Subcutaneous adipose tissue (tissue), 4 donors: Measurements from ENCODE around the gene CELSR1. TPM values are rescaled to one million over a fixed set of nuclear protein-coding genes. Genes with fewer than 3 reads are reported as not detected.

Experiments
- CTCF ChIP-seq: fragments of 450-650 bp; IDR thresholded peaks from one replicate; pipeline ENCODE4 v1.5.1; 2016; ENCODE audit warnings: low read depth, mild to moderate bottlenecking, control low read depth, antibody characterized with exemption, moderate library complexity
- total RNA-seq, 4 donors: library from RNA; depleted of rRNA; stranded (reverse); fragments of >200 nt; gene quantifications; one replicate each; pipeline ENCODE4 v1.1.0, GENCODE V29; 2016

The CELSR1 gene
- total RNA-seq, 4 donors from 2014 or later = 0.16 to 5.6 (median 1.5) TPM

DNA sequence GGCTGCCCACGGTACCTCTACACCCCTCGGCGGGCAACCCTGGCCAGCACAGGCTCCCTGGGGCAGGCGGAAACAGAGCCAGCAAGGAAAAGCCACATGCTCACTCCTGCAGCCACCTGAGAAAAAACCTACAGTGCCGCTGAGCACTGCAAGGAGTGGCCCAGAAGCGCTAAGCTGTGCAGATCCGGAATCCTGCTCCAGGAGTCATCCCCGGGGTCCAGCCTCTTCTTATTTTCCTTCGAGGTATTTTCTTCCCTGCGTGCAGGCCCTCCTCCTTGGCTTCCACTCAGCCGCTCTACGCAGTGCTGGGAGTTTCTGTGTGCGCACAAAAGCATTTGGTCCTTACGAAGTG, 120.9 kb downstream of the CELSR1 start:
- TF ChIP-seq CTCF = no peak

GRCh38 chr22:46415776-46416519, 121.5 kb downstream of the CELSR1 start:
- no peak for TF ChIP-seq CTCF

DNA sequence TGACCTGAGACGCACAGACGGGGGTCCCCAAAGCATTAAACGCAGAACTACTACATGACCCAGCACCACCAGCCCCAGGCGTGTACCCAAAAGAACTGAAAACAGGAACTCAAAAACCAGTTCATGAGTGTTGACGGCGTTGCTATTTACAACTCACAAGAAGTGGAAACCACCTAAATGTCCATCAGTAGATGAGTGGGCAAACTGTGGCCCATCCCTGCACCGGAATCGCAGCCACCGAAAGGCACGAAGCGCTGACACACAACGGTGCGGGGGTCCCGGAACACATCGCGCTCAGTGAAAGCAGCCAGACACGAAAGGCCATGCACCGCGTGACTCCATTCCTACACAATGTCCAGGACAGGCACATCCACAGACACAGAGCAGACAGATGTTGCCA, 122.7 kb downstream of the CELSR1 start:
- no peak for TF ChIP-seq CTCF

- TF ChIP-seq CTCF = no peak
Measured at GRCh38 chr22:46413725-46414379, 123.6 kb downstream of the CELSR1 start.

DNA sequence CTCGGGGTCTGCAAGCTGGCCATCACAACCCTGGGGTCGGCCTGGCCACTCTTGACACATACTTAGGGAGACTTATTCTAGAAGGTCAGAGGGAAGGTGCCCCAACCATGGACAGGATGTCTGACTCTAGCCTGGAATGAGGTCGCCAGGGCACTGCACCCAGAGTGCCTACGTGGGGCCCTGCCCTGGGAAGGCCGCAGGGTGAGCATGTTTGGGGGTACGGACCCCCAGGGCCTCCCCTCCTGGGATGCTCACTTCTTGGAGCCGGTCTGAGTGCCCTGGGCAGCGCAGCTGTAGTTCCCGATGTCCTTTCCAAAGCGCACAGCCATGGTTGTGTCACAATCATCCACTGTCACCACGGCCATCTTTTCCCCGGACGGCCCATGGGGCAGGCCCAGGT, 126.1 kb downstream of the CELSR1 start:
- TF ChIP-seq CTCF = no peak

DNA sequence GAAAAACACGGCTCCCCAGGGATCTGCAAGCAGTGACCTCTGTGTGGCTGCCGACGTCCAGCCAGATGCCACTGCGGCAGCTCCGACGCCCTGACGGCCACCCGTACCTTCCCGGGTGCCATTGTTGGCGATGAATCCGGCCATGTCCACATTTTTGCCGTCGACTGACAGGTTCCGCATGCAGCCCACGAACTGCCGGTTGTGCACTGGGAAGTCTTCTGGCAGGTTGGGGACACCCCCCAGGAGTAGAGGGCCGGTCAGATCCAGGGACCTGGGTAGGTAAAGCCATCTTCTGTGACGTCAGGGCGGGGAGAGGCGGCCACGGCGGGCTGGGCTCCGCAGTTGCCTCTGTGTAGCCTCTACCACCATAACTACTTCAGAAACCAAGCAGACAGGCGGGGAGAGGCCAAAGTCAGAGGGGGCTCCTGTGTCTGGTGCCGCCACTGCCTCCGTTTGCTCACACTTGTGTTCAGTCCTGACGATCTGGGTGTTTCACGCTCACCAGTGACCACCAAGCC, 127.1 kb downstream of the CELSR1 start:
- TF ChIP-seq CTCF = no peak

- no peak for TF ChIP-seq CTCF
Measured at GRCh38 chr22:46409631-46410210, 127.7 kb downstream of the CELSR1 start.
